Endothelial cell of umbilical vein (primary cell): ENCODE results near the gene NRARP. TPM values are rescaled to one million over a fixed set of nuclear protein-coding genes. Genes with fewer than 3 reads are reported as not detected.

Source experiments
- BruUV-seq: library from RNA; stranded (reverse); fragments of 400-500 nt; replicated peaks from 2 replicates; lab custom pipeline; 2021; lab: Mats Ljungman, UMichigan
- CTCF ChIA-PET: fragments of 300-600, 350-600 bp; sonication (Branson Sonifier 250); formaldehyde crosslinking; loops from one replicate; lab custom pipeline; 2021; ENCODE audit warnings: antibody characterized with exemption, inconsistent platforms; lab: Charles Lee
- POLR2A ChIA-PET: fragments of 300-600, 350-600 bp; sonication (Branson Sonifier 250); formaldehyde crosslinking; loops from one replicate; lab custom pipeline; 2021; ENCODE audit warnings: antibody characterized with exemption, inconsistent platforms; lab: Charles Lee
- DNase-seq: peaks from one replicate; pipeline ENCODE4 v3.0.0-alpha.2; 2011; ENCODE audit warnings: low read depth, low spot score
- FAIRE-seq: peaks from 2 replicates; lab custom pipeline; 2011; peaks lifted over from hg19 to GRCh38; lab: Jason Lieb, UNC
- H2AFZ ChIP-seq: 2 replicates; pipeline ENCODE4 v1.6.0; 2012; ENCODE audit warnings: low read depth, low read length, control low read depth, inconsistent platforms
- H3K27ac ChIP-seq: 2 replicates; pipeline ENCODE4 v1.5.1; 2011; ENCODE audit warnings: low read depth, mild to moderate bottlenecking, control low read depth, low read length, moderate library complexity; ENCODE audit not compliant: insufficient read depth
- H3K27me3 ChIP-seq, 2 experiments: 2 replicates each; pipeline versions ENCODE4 v1.6.0 to v1.6.1; 2011; ENCODE audit warnings: low read length in 2 of 2, mixed read lengths in 1 of 2; ENCODE audit not compliant: control insufficient read depth in 2 of 2, insufficient read depth in 2 of 2
- H3K36me3 ChIP-seq, 2 experiments: 2 replicates in 1 of 2; 3 replicates in 1 of 2; pipeline ENCODE4 v1.5.1; 2011; ENCODE audit warnings: low read length in 2 of 2, mild to moderate bottlenecking in 1 of 2, moderate library complexity in 1 of 2; ENCODE audit not compliant: control insufficient read depth in 2 of 2, insufficient read depth in 2 of 2; ENCODE audit errors: extremely low read depth in 1 of 2
- H3K4me1 ChIP-seq: 3 replicates; pipeline ENCODE4 v1.5.1; 2011; ENCODE audit warnings: mild to moderate bottlenecking, low read length; ENCODE audit not compliant: control insufficient read depth, insufficient read depth; ENCODE audit errors: extremely low read depth
- H3K4me2 ChIP-seq: 2 replicates; pipeline ENCODE4 v1.6.1; 2011; ENCODE audit warnings: low read length, control low read depth, mixed read lengths; ENCODE audit not compliant: insufficient read depth
- H3K4me3 ChIP-seq, 3 experiments: fragments of 200-600 bp in 1 of 3; sonication (generic), shearing (Covaris generic) in 1 of 3; replicated peaks in 1 of 3; 2 replicates each; pipeline ENCODE4 v1.5.1; 2011 to 2016; ENCODE audit warnings: control low read depth in 3 of 3, low read length in 3 of 3, mild to moderate bottlenecking in 2 of 3, inconsistent platforms in 1 of 3, low read depth in 1 of 3, moderate library complexity in 1 of 3; ENCODE audit not compliant: insufficient read depth in 1 of 3
- H3K79me2 ChIP-seq: 2 replicates; pipeline ENCODE4 v1.6.0; 2012; ENCODE audit warnings: low read length, inconsistent platforms; ENCODE audit not compliant: control insufficient read depth, insufficient read depth
- H3K9ac ChIP-seq: replicated peaks from 2 replicates; pipeline ENCODE3; 2011; ENCODE audit warnings: low read length, control low read depth; ENCODE audit not compliant: insufficient read depth; ENCODE audit errors: extremely low read depth
- H3K9me1 ChIP-seq: replicated peaks from 3 replicates; pipeline ENCODE4 v1.6.0; 2011; ENCODE audit warnings: mild to moderate bottlenecking, low read length; ENCODE audit not compliant: control insufficient read depth, insufficient read depth; ENCODE audit errors: extremely low read depth
- H3K9me3 ChIP-seq: replicated peaks from 2 replicates; pipeline ENCODE4 v1.5.1; 2012; ENCODE audit warnings: low read length, inconsistent platforms; ENCODE audit not compliant: control insufficient read depth, insufficient read depth
- H4K20me1 ChIP-seq: replicated peaks from 2 replicates; pipeline ENCODE3; 2011; ENCODE audit warnings: mild to moderate bottlenecking, low read length; ENCODE audit not compliant: control insufficient read depth, insufficient read depth; ENCODE audit errors: extremely low read depth
- CTCF ChIP-seq, 2 donors: IDR thresholded peaks; 1 replicate in 1 of 2; 2 replicates in 1 of 2; pipeline ENCODE4 v1.5.1; 2011; ENCODE audit warnings: low read length in 2 of 2, mild to moderate bottlenecking in 2 of 2, moderate library complexity in 2 of 2, control low read depth in 1 of 2, inconsistent platforms in 1 of 2, low read depth in 1 of 2; ENCODE audit not compliant: insufficient read depth in 1 of 2; ENCODE audit errors: extremely low read depth in 1 of 2
- EZH2 ChIP-seq: IDR thresholded peaks from 2 replicates; pipeline ENCODE4 v1.6.1; 2012; ENCODE audit warnings: borderline replicate concordance, low read depth, mild to moderate bottlenecking, moderate library complexity, low read length, inconsistent platforms; ENCODE audit not compliant: severe bottlenecking
- FOS ChIP-seq: IDR thresholded peaks from 2 replicates; pipeline ENCODE4 v1.6.1; 2011; ENCODE audit warnings: mild to moderate bottlenecking, low read length, moderate library complexity, borderline replicate concordance; ENCODE audit not compliant: insufficient read depth
- GATA2 ChIP-seq: IDR thresholded peaks from 2 replicates; pipeline ENCODE4 v1.7.0; 2011; ENCODE audit warnings: low read depth, mild to moderate bottlenecking, moderate library complexity, mixed read lengths, low read length; ENCODE audit not compliant: insufficient read length, insufficient read depth
- MAX ChIP-seq: IDR thresholded peaks from 2 replicates; pipeline ENCODE4 v1.6.1; 2011; ENCODE audit not compliant: insufficient read depth, insufficient read length
- POLR2A ChIP-seq: IDR thresholded peaks from 2 replicates; pipeline ENCODE4 v1.6.1; 2012; ENCODE audit warnings: low read depth, mild to moderate bottlenecking, control low read depth, low read length
- dilution Hi-C: fragments of 300-500 bp; cut with MboI; formaldehyde crosslinking; loops from one replicate; pipeline ENCODE4 v1.15.0; 2019; ENCODE audit warnings: low sequenced_read_pairs; ENCODE audit not compliant: extremely low pct_ligation_motif_present
- intact Hi-C: fragments of 100-400 bp; cut with micrococcal nuclease; formaldehyde crosslinking; loops from one replicate; pipeline ENCODE4 v1.10.0; 2022
- polyA plus RNA-seq, 4 experiments: library from polyadenylated mRNA; depleted of rRNA in 3 of 4; stranded (reverse) in 3 of 4; unstranded in 1 of 4; fragments of >200 nt; gene quantifications; 2 replicates each; pipeline versions ENCODE4 v1.2.1 to v1.2.3, GENCODE V29; 2011 to 2012; ENCODE audit warnings: missing spikeins in 1 of 4
- total RNA-seq: library from RNA; stranded (reverse); gene quantifications from 2 replicates; pipeline ENCODE4 v1.2.3, GENCODE V29; 2021

The NRARP gene
- total and polyA plus RNA-seq, 2 donors (not counting 3 experiments of a cell fraction or from before 2014, with no cell fraction given): 50.0 to 72.9 TPM

GRCh38 chr9:137293482-137294090, 8.5 kb downstream of the NRARP start:
- Histone ChIP-seq H3K27ac (no peak overlapping the region), H3K4me2 (no peak overlapping the region), H4K20me1 (no peaks in the 10 kb centered on the region), H3K36me3 (no peaks in the 10 kb centered on the region), H3K9me1 (no peaks in the 10 kb centered on the region), H3K4me1 (peaks cover 28% of the 10 kb centered on the region), H3K9ac (no peak overlapping the region), H3K4me3 (no peak overlapping the region), H3K27me3 (no peaks in the 10 kb centered on the region), H2AFZ (no peak overlapping the region), H3K9me3 (no peaks in the 10 kb centered on the region), H3K79me2 (no peaks in the 10 kb centered on the region)
- ChIA-PET CTCF (interaction anchor here (0.7 to 1.8 kb wide), 6 partner anchors 9 to 151 kb away, joined by 3 to 12 read pairs (median 3); partner anchors contain the start of genes EXD3, NOXA1 and NRARP), POLR2A (interaction anchor here (1.0 kb wide), 1 partner anchor 53 kb away, joined by 3 read pairs; the partner anchor contains the start of gene TUBB4B)
- no TSS peak for BruUV-seq
- TF ChIP-seq FOS: no peak
- TF ChIP-seq GATA2: no peak
- TF ChIP-seq EZH2: no peak
- no peak for TF ChIP-seq POLR2A
- intact Hi-C loops (loop anchor here (1.0 kb wide), 1 partner anchor 152 kb away; no protein-coding TSS in a partner anchor), dilution Hi-C loops (no loop called here)
- FAIRE-seq (no peak), DNase-seq (no peak)

- no peaks in the 10 kb centered on the region for H4K20me1 ChIP-seq
- FAIRE-seq (no peak), DNase-seq (no peak)
- H3K36me3 ChIP-seq: no peaks in the 10 kb centered on the region
- H3K79me2 ChIP-seq: no peaks in the 10 kb centered on the region
- no peaks in the 10 kb centered on the region for H3K9me3 ChIP-seq
- POLR2A ChIA-PET: no interaction called here
- no peak overlapping the region for H3K27ac ChIP-seq
- H3K4me3 ChIP-seq: no peak overlapping the region
- dilution Hi-C loops: no loop called here
- no peak overlapping the region for H3K9ac ChIP-seq
- TF ChIP-seq POLR2A (no peak), EZH2 (no peak), CTCF (IDR thresholded peaks at IDR 0.05; ENCODE audit: extremely low read depth in 1 of 2, insufficient read depth in 1 of 2, low read depth in 1 of 2, low read length in 2 of 2) (no peak), FOS (no peak), MAX (no peak)
- peaks cover 24% of the 10 kb centered on the region for H3K4me1 ChIP-seq
- no peaks in the 10 kb centered on the region for H3K9me1 ChIP-seq
- no peaks in the 10 kb centered on the region for H3K27me3 ChIP-seq
- H3K4me2 ChIP-seq: no peak overlapping the region
- intact Hi-C loops: no loop called here
- H2AFZ ChIP-seq: no peak overlapping the region
- CTCF ChIA-PET: interaction anchor here (0.6 to 1.8 kb wide), 4 partner anchors 9 to 130 kb away, joined by 3 to 12 read pairs (median 4); partner anchors contain the start of genes EXD3, NOXA1, NRARP and TOR4A
- no TSS peak for BruUV-seq
These were observed 9.0 kb downstream of the NRARP start for GRCh38 chr9:137293094-137293481.
